NCI-H146 treated with DMSO at 0.1 percent for 48 hours (cell line): ENCODE data around the gene GAP43.

Experiments
- DNase-seq: peaks from one replicate; lab custom pipeline; 2025; ENCODE audit not compliant: unreplicated experiment; lab: John Stamatoyannopoulos, UW

The GAP43 gene

GRCh38 chr3:115623044-115623868 is at the start of gene GAP43:
GAP43 (plus strand) TSS chr3:115623510; CDS start chr3:115623690, 180 bp downstream.
- DNase-seq, result no peak

- no peak for DNase-seq
Measured at GRCh38 chr3:115576325-115576875, 46.9 kb upstream of the GAP43 start.

- no peak for DNase-seq
Measured at GRCh38 chr3:115577000-115577399, 46.3 kb upstream of the GAP43 start.

- DNase-seq, result no peak
Measured at GRCh38 chr3:115578331-115578730, 45.0 kb upstream of the GAP43 start.

GRCh38 chr3:115580566-115580965 is 42.7 kb upstream of the GAP43 start:
- no peak for DNase-seq

- no peak for DNase-seq
Measured at GRCh38 chr3:115581362-115582135, 41.8 kb upstream of the GAP43 start.

- no peak for DNase-seq
Measured at GRCh38 chr3:115588201-115589115, 34.9 kb upstream of the GAP43 start.

GRCh38 chr3:115590873-115591272 is 32.4 kb upstream of the GAP43 start:
- DNase-seq, result no peak

GRCh38 chr3:115595611-115596275 is 27.6 kb upstream of the GAP43 start:
- no peak for DNase-seq

- DNase-seq, result no peak
Measured at GRCh38 chr3:115598216-115598615, 25.1 kb upstream of the GAP43 start.

- no peak for DNase-seq
Measured at GRCh38 chr3:115602194-115602593, 21.1 kb upstream of the GAP43 start.

- no peak for DNase-seq
Measured at GRCh38 chr3:115611630-115612029, 11.7 kb upstream of the GAP43 start.

- no peak for DNase-seq
Measured at GRCh38 chr3:115615001-115615814, 8.1 kb upstream of the GAP43 start.

GRCh38 chr3:115616461-115616860 is 6.8 kb upstream of the GAP43 start:
- DNase-seq, result no peak

GRCh38 chr3:115617591-115617990 is 5.7 kb upstream of the GAP43 start:
- no peak for DNase-seq

- no peak for DNase-seq
Measured at GRCh38 chr3:115624029-115624741, 875 bp downstream of the GAP43 start.

- no peak for DNase-seq
Measured at GRCh38 chr3:115624901-115625300, 1.6 kb downstream of the GAP43 start.

GRCh38 chr3:115626006-115626409 is 2.7 kb downstream of the GAP43 start:
- no peak for DNase-seq

GRCh38 chr3:115626721-115627120 is 3.4 kb downstream of the GAP43 start:
- DNase-seq, result no peak
